Neural cell (in vitro differentiated cells): ENCODE measurements around the gene CENPX.

Experiments used
- CTCF ChIP-seq: fragments of 450-650 bp; IDR thresholded peaks from 2 replicates; pipeline ENCODE4 v1.5.1; 2014; ENCODE audit warnings: antibody characterized with exemption, mild to moderate bottlenecking, moderate library complexity; ENCODE audit not compliant: poor library complexity, severe bottlenecking
- EP300 ChIP-seq: fragments of 450-650 bp; conservative IDR thresholded peaks from 2 replicates; pipeline ENCODE4 v1.6.1; 2014; ENCODE audit warnings: antibody characterized with exemption, mild to moderate bottlenecking, moderate library complexity; ENCODE audit not compliant: poor library complexity, severe bottlenecking
- POLR2AphosphoS5 ChIP-seq: IDR thresholded peaks from 2 replicates; pipeline ENCODE4 v1.6.1; 2012
- SMC3 ChIP-seq: fragments of 450-650 bp; conservative IDR thresholded peaks from 2 replicates; pipeline ENCODE4 v1.6.1; 2014; ENCODE audit warnings: antibody characterized with exemption, mild to moderate bottlenecking, moderate library complexity; ENCODE audit not compliant: poor library complexity
- TAF1 ChIP-seq: IDR thresholded peaks from 2 replicates; pipeline ENCODE4 v1.6.1; 2012; ENCODE audit warnings: low read depth
- TF ChIP-seq, protein P1 (sequence below): IDR thresholded peaks from 2 replicates; pipeline ENCODE4 v1.6.1; 2012; ENCODE audit warnings: borderline replicate concordance

GRCh38 chr17:81987161-81987770 is 35.4 kb downstream of the CENPX start:
- TF ChIP-seq, protein P1, sequence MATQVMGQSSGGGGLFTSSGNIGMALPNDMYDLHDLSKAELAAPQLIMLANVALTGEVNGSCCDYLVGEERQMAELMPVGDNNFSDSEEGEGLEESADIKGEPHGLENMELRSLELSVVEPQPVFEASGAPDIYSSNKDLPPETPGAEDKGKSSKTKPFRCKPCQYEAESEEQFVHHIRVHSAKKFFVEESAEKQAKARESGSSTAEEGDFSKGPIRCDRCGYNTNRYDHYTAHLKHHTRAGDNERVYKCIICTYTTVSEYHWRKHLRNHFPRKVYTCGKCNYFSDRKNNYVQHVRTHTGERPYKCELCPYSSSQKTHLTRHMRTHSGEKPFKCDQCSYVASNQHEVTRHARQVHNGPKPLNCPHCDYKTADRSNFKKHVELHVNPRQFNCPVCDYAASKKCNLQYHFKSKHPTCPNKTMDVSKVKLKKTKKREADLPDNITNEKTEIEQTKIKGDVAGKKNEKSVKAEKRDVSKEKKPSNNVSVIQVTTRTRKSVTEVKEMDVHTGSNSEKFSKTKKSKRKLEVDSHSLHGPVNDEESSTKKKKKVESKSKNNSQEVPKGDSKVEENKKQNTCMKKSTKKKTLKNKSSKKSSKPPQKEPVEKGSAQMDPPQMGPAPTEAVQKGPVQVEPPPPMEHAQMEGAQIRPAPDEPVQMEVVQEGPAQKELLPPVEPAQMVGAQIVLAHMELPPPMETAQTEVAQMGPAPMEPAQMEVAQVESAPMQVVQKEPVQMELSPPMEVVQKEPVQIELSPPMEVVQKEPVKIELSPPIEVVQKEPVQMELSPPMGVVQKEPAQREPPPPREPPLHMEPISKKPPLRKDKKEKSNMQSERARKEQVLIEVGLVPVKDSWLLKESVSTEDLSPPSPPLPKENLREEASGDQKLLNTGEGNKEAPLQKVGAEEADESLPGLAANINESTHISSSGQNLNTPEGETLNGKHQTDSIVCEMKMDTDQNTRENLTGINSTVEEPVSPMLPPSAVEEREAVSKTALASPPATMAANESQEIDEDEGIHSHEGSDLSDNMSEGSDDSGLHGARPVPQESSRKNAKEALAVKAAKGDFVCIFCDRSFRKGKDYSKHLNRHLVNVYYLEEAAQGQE: no peak
- TF ChIP-seq CTCF (no peak), TAF1 (no peak), POLR2AphosphoS5 (no peak), EP300 (no peak), SMC3 (no peak)
